Esophagus muscularis mucosa (tissue), 4 donors: Measurements from ENCODE around the gene SKOR2.

Experiments
- CTCF ChIP-seq, 3 experiments: fragments of 200-600 bp in 2 of 3; fragments of 450-650 bp in 1 of 3; sonication (generic) in 2 of 3; IDR thresholded peaks; one replicate each; pipeline ENCODE4 v1.5.1; 2017 to 2019; ENCODE audit warnings: antibody characterized with exemption in 3 of 3, mild to moderate bottlenecking in 2 of 3, moderate library complexity in 1 of 3
- EP300 ChIP-seq: sonication (generic); formaldehyde crosslinking; IDR thresholded peaks from one replicate; pipeline ENCODE4 v1.6.1; 2017; ENCODE audit warnings: antibody characterized with exemption
- POLR2A ChIP-seq: fragments of 450-650 bp; IDR thresholded peaks from one replicate; pipeline ENCODE4 v1.6.1; 2017; ENCODE audit warnings: antibody characterized with exemption, moderate library complexity, mild to moderate bottlenecking, low read depth

GRCh38 chr18:47260120-47260923, 8.9 kb upstream of the SKOR2 start:
- no peak for TF ChIP-seq CTCF (IDR thresholded peaks at IDR 0.05)
- no peak for TF ChIP-seq POLR2A
- TF ChIP-seq EP300: no peak
